Neural cell (in vitro differentiated cells): ENCODE results near the gene TAF6. TPM values are rescaled to one million over a fixed set of nuclear protein-coding genes. Genes with fewer than 3 reads are reported as not detected.

ENCODE experiments used
- H2AFZ ChIP-seq: fragments of 200-600, 300-800 bp; sonication (generic), shearing (Covaris generic); 2 replicates; pipeline ENCODE4 v1.6.0; 2014; ENCODE audit warnings: low read depth, mild to moderate bottlenecking, antibody characterized with exemption, low read length, moderate library complexity
- H3F3A ChIP-seq: fragments of 200-600 bp; shearing (Covaris generic); 2 replicates; pipeline ENCODE4 v1.6.1; 2016; ENCODE audit warnings: mild to moderate bottlenecking, moderate library complexity, mixed read lengths, antibody characterized with exemption, low read length; ENCODE audit not compliant: insufficient read depth, poor library complexity, severe bottlenecking
- H3K27ac ChIP-seq: fragments of 200-600, 300-800 bp; sonication (generic), shearing (Covaris generic); 2 replicates; pipeline ENCODE4 v1.5.1; 2014; ENCODE audit warnings: mild to moderate bottlenecking, low read length, moderate library complexity
- H3K27me3 ChIP-seq: fragments of 300-800, 200-600 bp; sonication (generic), shearing (Covaris generic); 2 replicates; pipeline ENCODE4 v1.6.0; 2014; ENCODE audit warnings: mild to moderate bottlenecking, low read depth, low read length, moderate library complexity; ENCODE audit not compliant: insufficient read depth
- H3K36me3 ChIP-seq: fragments of 300-800, 200-600 bp; sonication (generic), shearing (Covaris generic); 2 replicates; pipeline ENCODE4 v1.5.1; 2014; ENCODE audit warnings: mild to moderate bottlenecking, antibody characterized with exemption, low read length, moderate library complexity; ENCODE audit not compliant: insufficient read depth
- H3K4me2 ChIP-seq: fragments of 300-800, 200-600 bp; sonication (generic), shearing (Covaris generic); 2 replicates; pipeline ENCODE4 v1.6.0; 2014; ENCODE audit warnings: mild to moderate bottlenecking, low read length
- H3K4me3 ChIP-seq: fragments of 300-800, 200-600 bp; sonication (generic), shearing (Covaris generic); 2 replicates; pipeline ENCODE4 v1.5.1; 2014; ENCODE audit warnings: mild to moderate bottlenecking, low read length, moderate library complexity
- H3K79me2 ChIP-seq: fragments of 200-600 bp; shearing (Covaris generic); replicated peaks from 2 replicates; pipeline ENCODE4 v1.6.0; 2014; ENCODE audit warnings: mild to moderate bottlenecking, low read length, moderate library complexity; ENCODE audit not compliant: insufficient read depth
- H3K9ac ChIP-seq: fragments of 300-800, 200-600 bp; sonication (generic), shearing (Covaris generic); 2 replicates; pipeline ENCODE4 v1.6.1; 2016; ENCODE audit warnings: mild to moderate bottlenecking, low read length, mixed read lengths
- H3K9me2 ChIP-seq: fragments of 200-600 bp; shearing (Covaris generic); 2 replicates; pipeline ENCODE4 v1.6.1; 2016; ENCODE audit warnings: mild to moderate bottlenecking, low read length, mixed read lengths; ENCODE audit not compliant: insufficient read depth
- H3K9me3 ChIP-seq: fragments of 200-600, 300-800 bp; sonication (generic), shearing (Covaris generic); 2 replicates; pipeline ENCODE4 v1.6.1; 2016; ENCODE audit warnings: mild to moderate bottlenecking, mixed run types, low read length, moderate library complexity, mixed read lengths
- H4K20me1 ChIP-seq: fragments of 200-600 bp; shearing (Covaris generic); 2 replicates; pipeline ENCODE4 v1.6.1; 2016; ENCODE audit warnings: mild to moderate bottlenecking, mixed run types; ENCODE audit not compliant: insufficient read depth
- CTCF ChIP-seq: fragments of 450-650 bp; IDR thresholded peaks from 2 replicates; pipeline ENCODE4 v1.5.1; 2014; ENCODE audit warnings: antibody characterized with exemption, mild to moderate bottlenecking, moderate library complexity; ENCODE audit not compliant: poor library complexity, severe bottlenecking
- EP300 ChIP-seq: fragments of 450-650 bp; conservative IDR thresholded peaks from 2 replicates; pipeline ENCODE4 v1.6.1; 2014; ENCODE audit warnings: antibody characterized with exemption, mild to moderate bottlenecking, moderate library complexity; ENCODE audit not compliant: poor library complexity, severe bottlenecking
- EZH2 ChIP-seq: fragments of 200-600, 300-800 bp; shearing (Covaris generic), sonication (generic); IDR thresholded peaks from 2 replicates; pipeline ENCODE4 v1.6.1; 2014; ENCODE audit warnings: antibody characterized with exemption, low read length, borderline replicate concordance, mild to moderate bottlenecking; ENCODE audit not compliant: insufficient read depth, poor library complexity, severe bottlenecking
- MXI1 ChIP-seq: fragments of 450-650 bp; conservative IDR thresholded peaks from 2 replicates; pipeline ENCODE4 v1.6.1; 2014; ENCODE audit warnings: antibody characterized with exemption, mild to moderate bottlenecking; ENCODE audit not compliant: poor library complexity, severe bottlenecking
- POLR2AphosphoS5 ChIP-seq: IDR thresholded peaks from 2 replicates; pipeline ENCODE4 v1.6.1; 2012
- RAD21 ChIP-seq: fragments of 450-650 bp; conservative IDR thresholded peaks from 2 replicates; pipeline ENCODE4 v1.6.1; 2014; ENCODE audit warnings: antibody characterized with exemption, mild to moderate bottlenecking, moderate library complexity
- REST ChIP-seq: IDR thresholded peaks from 2 replicates; pipeline ENCODE4 v1.6.1; 2012; ENCODE audit warnings: borderline replicate concordance
- SMC3 ChIP-seq: fragments of 450-650 bp; conservative IDR thresholded peaks from 2 replicates; pipeline ENCODE4 v1.6.1; 2014; ENCODE audit warnings: antibody characterized with exemption, mild to moderate bottlenecking, moderate library complexity; ENCODE audit not compliant: poor library complexity
- TAF1 ChIP-seq: IDR thresholded peaks from 2 replicates; pipeline ENCODE4 v1.6.1; 2012; ENCODE audit warnings: low read depth
- polyA plus RNA-seq: library from polyadenylated mRNA; depleted of rRNA; stranded (reverse); fragments of >200 nt; gene quantifications from 2 replicates; pipeline ENCODE4 v1.2.3, GENCODE V29; 2014

The TAF6 gene
- polyA plus RNA-seq, 1 donor from 2014 or later: 23.4 TPM

GRCh38 chr7:100157069-100157333 is 37.8 kb upstream of the TAF6 start:
- Histone ChIP-seq H4K20me1 (no peaks in the 10 kb centered on the region), H3F3A (no peaks in the 10 kb centered on the region), H3K27me3 (no peaks in the 10 kb centered on the region), H3K79me2 (no peaks in the 10 kb centered on the region), H2AFZ (no peak overlapping the region), H3K36me3 (no peaks in the 10 kb centered on the region), H3K9ac (peak overlapping the region; percentile 78), H3K9me3 (no peaks in the 10 kb centered on the region), H3K4me2 (no peak overlapping the region), H3K9me2 (no peaks in the 10 kb centered on the region), H3K27ac (no peak overlapping the region), H3K4me3 (peak overlapping the region; percentile 89)
- TF ChIP-seq CTCF: no peak
- no peak for TF ChIP-seq POLR2AphosphoS5
- TF ChIP-seq REST: no peak

- H3F3A ChIP-seq: no peaks in the 10 kb centered on the region
- no peak overlapping the region for H2AFZ ChIP-seq
- no peaks in the 10 kb centered on the region for H4K20me1 ChIP-seq
- no peak overlapping the region for H3K27ac ChIP-seq
- H3K79me2 ChIP-seq: no peaks in the 10 kb centered on the region
- peak overlapping the region; percentile 89 for H3K4me3 ChIP-seq
- H3K9me2 ChIP-seq: no peaks in the 10 kb centered on the region
- H3K4me2 ChIP-seq: no peak overlapping the region
- no peak for TF ChIP-seq CTCF
- TF ChIP-seq EP300: no peak
- no peak for TF ChIP-seq EZH2
- TF ChIP-seq TAF1: no peak
- no peak for TF ChIP-seq RAD21
- TF ChIP-seq SMC3: no peak
- no peak for TF ChIP-seq POLR2AphosphoS5
- no peak for TF ChIP-seq MXI1
- TF ChIP-seq REST: no peak
- no peak overlapping the region for H3K9ac ChIP-seq
- H3K36me3 ChIP-seq: no peaks in the 10 kb centered on the region
- no peaks in the 10 kb centered on the region for H3K9me3 ChIP-seq
- no peaks in the 10 kb centered on the region for H3K27me3 ChIP-seq
Measured at GRCh38 chr7:100156331-100157068, 37.3 kb upstream of the TAF6 start.
